ENCODE results near the gene MSI2. TPM values are rescaled to one million over a fixed set of nuclear protein-coding genes. Genes with fewer than 3 reads are reported as not detected.

MSI2 gene
- polyA plus RNA-seq, 1 experiment, result 9.2 TPM

DNA sequence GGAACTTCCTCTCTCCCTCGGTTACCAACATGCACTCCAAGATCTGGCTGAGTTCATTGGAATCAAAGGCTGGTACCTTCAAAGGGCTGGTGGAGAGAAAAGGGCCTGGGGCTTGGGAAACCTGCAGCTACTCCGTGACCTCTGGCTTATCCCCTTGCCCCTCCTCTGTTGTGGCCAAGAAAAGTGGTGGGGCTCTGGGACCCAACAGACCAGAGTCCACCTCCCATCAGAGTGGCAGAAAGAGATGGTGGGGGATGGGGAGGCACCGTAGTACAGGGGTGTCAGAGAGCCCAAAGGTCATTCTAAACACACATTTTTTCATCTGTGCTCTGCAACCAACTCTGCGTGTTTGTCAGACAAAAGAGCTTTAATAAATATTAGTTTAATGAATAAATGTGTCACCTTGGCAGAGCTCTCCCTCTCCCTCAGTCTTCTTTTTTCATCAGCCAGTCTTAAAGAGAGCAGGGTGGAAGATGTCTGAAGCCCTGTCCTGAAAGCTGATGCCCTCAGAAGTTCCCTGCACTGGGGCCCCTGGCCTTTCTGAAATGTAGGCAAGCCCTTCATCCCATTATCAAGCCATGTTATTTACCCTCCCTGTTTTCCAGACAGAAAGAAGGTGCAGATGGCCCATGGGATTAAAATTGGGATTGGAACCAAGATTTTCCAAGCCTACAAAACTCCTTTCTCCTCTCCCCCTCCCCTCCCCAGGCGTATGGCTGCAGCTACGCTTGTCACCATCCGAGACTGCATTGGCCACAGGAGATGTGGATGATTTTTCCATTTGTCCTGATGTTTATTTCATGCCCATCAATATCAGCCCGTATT lies 261.5 kb downstream of the MSI2 start:
- H3K4me3 ChIP-seq (ENCODE audit: low read depth, low read length), result no peak overlapping the region
- ChIA-PET POLR2A (no interaction called here), CTCF (interaction anchor here (1.0 to 1.6 kb wide), 3 partner anchors 81 to 275 kb away, joined by 4 to 5 read pairs (median 5); no protein-coding TSS in a partner anchor)
- H3K36me3 ChIP-seq (ENCODE audit: control insufficient read depth, insufficient read depth, low read length), result no peaks in the 10 kb centered on the region
- TF ChIP-seq, protein P1, sequence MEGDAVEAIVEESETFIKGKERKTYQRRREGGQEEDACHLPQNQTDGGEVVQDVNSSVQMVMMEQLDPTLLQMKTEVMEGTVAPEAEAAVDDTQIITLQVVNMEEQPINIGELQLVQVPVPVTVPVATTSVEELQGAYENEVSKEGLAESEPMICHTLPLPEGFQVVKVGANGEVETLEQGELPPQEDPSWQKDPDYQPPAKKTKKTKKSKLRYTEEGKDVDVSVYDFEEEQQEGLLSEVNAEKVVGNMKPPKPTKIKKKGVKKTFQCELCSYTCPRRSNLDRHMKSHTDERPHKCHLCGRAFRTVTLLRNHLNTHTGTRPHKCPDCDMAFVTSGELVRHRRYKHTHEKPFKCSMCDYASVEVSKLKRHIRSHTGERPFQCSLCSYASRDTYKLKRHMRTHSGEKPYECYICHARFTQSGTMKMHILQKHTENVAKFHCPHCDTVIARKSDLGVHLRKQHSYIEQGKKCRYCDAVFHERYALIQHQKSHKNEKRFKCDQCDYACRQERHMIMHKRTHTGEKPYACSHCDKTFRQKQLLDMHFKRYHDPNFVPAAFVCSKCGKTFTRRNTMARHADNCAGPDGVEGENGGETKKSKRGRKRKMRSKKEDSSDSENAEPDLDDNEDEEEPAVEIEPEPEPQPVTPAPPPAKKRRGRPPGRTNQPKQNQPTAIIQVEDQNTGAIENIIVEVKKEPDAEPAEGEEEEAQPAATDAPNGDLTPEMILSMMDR (IDR thresholded peaks at IDR 0.05; ENCODE audit: insufficient read depth, low read depth, low read length), result no peak
- no peaks in the 10 kb centered on the region for H3K27me3 ChIP-seq (ENCODE audit: control insufficient read depth, insufficient read depth, low read length)
- DNase-seq (ENCODE audit: low read depth), result no peak

DNA sequence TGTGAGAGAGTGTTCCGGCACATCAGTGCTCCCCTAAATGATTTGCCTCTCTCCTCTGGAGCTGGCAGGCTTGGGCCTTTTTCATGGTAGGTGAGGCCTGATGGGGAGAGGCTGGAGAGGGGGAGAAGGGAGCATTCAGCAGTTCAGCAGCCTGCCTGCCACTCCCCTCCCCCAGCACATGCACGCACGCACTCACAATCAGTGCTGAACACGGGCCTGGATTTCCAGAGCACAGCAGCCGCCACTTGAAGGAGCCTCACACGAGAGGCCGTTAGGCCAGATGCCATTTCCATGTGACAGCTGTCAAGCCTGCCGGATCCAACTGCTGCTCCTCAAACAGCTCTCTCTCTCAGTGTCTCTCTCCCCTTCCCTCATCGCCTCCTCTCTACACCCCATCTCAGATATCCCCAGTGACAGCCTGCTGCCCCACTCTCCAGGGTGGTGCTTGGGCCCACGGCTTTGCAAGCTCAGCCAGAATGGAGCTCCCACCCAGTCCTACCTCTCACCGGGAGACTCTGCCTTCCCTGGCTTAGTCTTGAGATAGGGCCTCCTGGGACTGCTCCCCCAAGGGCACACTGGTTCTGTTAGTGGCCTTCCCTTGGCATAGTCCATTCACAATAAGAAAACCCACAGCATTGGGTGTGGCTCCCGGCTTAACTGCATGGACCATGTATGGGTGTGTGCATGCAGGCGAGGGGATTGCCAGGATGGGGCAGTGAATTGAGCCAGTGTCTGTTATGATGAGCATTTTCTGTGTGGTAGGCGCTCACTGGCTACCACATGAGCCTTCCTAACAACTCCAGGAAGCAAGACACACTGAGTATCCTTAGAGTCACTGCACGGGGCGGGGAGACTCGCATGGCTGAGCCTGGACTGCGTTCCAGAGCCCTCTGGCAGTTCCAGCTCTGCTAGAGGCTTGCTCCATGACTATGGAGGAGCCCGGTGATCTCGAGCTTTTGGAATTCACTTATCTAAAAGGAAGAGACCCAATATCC lies 262.6 kb downstream of the MSI2 start:
- CTCF ChIA-PET, result interaction anchor here (1.2 to 1.6 kb wide), 3 partner anchors 9 to 153 kb away, joined by 3 to 5 read pairs (median 4); no protein-coding TSS in a partner anchor
- TF ChIP-seq, protein P1 (IDR thresholded peaks at IDR 0.05; ENCODE audit: insufficient read depth, low read depth, low read length), result no peak
- Histone ChIP-seq H3K36me3 (ENCODE audit: control insufficient read depth, insufficient read depth, low read length) (no peaks in the 10 kb centered on the region), H3K27me3 (ENCODE audit: control insufficient read depth, insufficient read depth, low read length) (no peaks in the 10 kb centered on the region), H3K4me3 (ENCODE audit: low read depth, low read length) (no peak overlapping the region)
- DNase-seq (ENCODE audit: low read depth), result no peak
- POLR2A ChIA-PET, result no interaction called here

DNA sequence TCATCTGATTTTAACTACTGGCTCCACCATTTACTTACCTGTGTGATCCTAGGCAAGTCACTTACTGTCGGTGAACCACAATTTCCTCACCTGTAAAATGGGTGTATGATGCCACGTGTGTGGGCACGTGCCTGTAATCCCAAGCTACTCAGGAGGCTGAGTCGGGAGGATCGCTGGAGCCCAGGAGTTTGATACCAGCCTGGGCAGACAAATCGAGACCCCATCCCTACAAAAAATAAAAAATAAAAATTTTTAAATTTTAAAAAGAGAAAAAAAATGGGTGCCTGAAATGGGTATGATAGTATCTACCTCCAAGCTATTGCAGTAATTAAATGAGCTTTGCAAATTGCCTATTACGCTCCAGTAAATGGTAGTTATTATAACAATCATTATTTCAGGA lies 263.5 kb downstream of the MSI2 start:
- Histone ChIP-seq H3K27me3 (ENCODE audit: control insufficient read depth, insufficient read depth, low read length) (no peaks in the 10 kb centered on the region), H3K36me3 (ENCODE audit: control insufficient read depth, insufficient read depth, low read length) (no peaks in the 10 kb centered on the region), H3K4me3 (ENCODE audit: low read depth, low read length) (no peak overlapping the region)
- CTCF ChIA-PET, result interaction anchor here (0.9 to 1.2 kb wide), 2 partner anchors 10 to 152 kb away, joined by 3 read pairs; no protein-coding TSS in a partner anchor
- POLR2A ChIA-PET, result no interaction called here
- no peak for DNase-seq (ENCODE audit: low read depth)
- TF ChIP-seq, protein P1 (IDR thresholded peaks at IDR 0.05; ENCODE audit: insufficient read depth, low read depth, low read length), result no peak

DNA sequence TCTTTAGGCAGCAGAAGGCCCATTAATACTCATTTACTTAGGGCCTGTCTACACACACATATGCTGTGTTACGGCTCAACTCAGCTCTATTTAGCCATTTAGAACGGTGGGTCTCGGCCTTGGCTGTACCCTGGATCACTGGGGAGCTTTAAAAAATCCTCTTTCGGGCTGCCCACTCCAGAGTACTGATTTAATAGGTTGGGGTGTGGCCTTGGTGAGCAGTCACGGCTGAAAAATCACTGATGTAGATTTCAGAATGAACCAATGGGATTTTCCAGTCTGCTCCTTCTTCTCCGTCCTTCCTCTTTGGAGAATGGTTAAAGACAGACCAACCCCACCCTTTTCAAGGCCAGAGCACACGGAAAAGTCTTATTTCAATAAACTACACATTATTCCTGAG lies 265.3 kb downstream of the MSI2 start:
- TF ChIP-seq, protein P1 (IDR thresholded peaks at IDR 0.05; ENCODE audit: insufficient read depth, low read depth, low read length), result no peak
- H3K4me3 ChIP-seq (ENCODE audit: low read depth, low read length), result no peak overlapping the region
- ChIA-PET CTCF (interaction anchor here (1.2 kb wide), 1 partner anchor 280 kb away, joined by 3 read pairs; no protein-coding TSS in a partner anchor), POLR2A (no interaction called here)
- no peak for DNase-seq (ENCODE audit: low read depth)
- H3K36me3 ChIP-seq (ENCODE audit: control insufficient read depth, insufficient read depth, low read length), result no peaks in the 10 kb centered on the region
- H3K27me3 ChIP-seq (ENCODE audit: control insufficient read depth, insufficient read depth, low read length), result no peaks in the 10 kb centered on the region
